ENCODE data around the gene SDSL.

SDSL gene

GRCh38 chr12:113480336-113480971 is 58.3 kb downstream of the SDSL start:
- DNase-seq (ENCODE audit: low spot score), result no peak

- DNase-seq (ENCODE audit: low spot score), result no peak
These were observed 60.2 kb downstream of the SDSL start for GRCh38 chr12:113482334-113482733.

- no peak for DNase-seq (ENCODE audit: low spot score)
These were observed 63.1 kb downstream of the SDSL start for GRCh38 chr12:113485330-113485729.

DNA sequence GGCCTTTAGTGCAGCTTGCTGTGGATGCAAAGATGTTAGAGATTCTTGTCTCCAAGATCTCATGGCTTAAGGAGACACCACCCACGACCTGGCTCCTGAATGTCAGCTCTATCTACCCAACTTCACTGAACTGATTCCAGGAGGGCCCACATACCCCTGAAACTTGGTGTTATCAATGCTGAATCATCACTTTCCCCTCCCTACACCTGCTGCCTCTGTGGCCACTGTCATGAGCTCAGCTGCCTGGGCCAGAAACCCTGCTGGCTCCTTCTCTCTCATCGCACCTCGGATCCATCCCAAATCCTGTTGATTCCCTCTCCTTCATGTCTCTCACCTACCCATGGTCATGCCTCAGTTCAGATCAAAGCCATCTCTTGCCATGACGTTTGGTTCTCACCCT is 64.5 kb downstream of the SDSL start:
- no peak for DNase-seq (ENCODE audit: low spot score)
